Endothelial cell of umbilical vein (primary cell): Measurements from ENCODE around the gene SNX5. TPM values are rescaled to one million over a fixed set of nuclear protein-coding genes. Genes with fewer than 3 reads are reported as not detected.

Experiments used
- BruUV-seq: library from RNA; stranded (reverse); fragments of 400-500 nt; replicated peaks from 2 replicates; lab custom pipeline; 2021; lab: Mats Ljungman, UMichigan
- CTCF ChIA-PET: fragments of 300-600, 350-600 bp; sonication (Branson Sonifier 250); formaldehyde crosslinking; loops from one replicate; lab custom pipeline; 2021; ENCODE audit warnings: antibody characterized with exemption, inconsistent platforms; lab: Charles Lee
- POLR2A ChIA-PET: fragments of 300-600, 350-600 bp; sonication (Branson Sonifier 250); formaldehyde crosslinking; loops from one replicate; lab custom pipeline; 2021; ENCODE audit warnings: antibody characterized with exemption, inconsistent platforms; lab: Charles Lee
- DNase-seq: peaks from one replicate; pipeline ENCODE4 v3.0.0-alpha.2; 2011; ENCODE audit warnings: low read depth, low spot score
- FAIRE-seq: peaks from 2 replicates; lab custom pipeline; 2011; peaks lifted over from hg19 to GRCh38; lab: Jason Lieb, UNC
- H2AFZ ChIP-seq: 2 replicates; pipeline ENCODE4 v1.6.0; 2012; ENCODE audit warnings: low read depth, low read length, control low read depth, inconsistent platforms
- H3K27ac ChIP-seq: 2 replicates; pipeline ENCODE4 v1.5.1; 2011; ENCODE audit warnings: low read depth, mild to moderate bottlenecking, control low read depth, low read length, moderate library complexity; ENCODE audit not compliant: insufficient read depth
- H3K27me3 ChIP-seq, 2 experiments: 2 replicates each; pipeline versions ENCODE4 v1.6.0 to v1.6.1; 2011; ENCODE audit warnings: low read length in 2 of 2, mixed read lengths in 1 of 2; ENCODE audit not compliant: control insufficient read depth in 2 of 2, insufficient read depth in 2 of 2
- H3K36me3 ChIP-seq, 2 experiments: 2 replicates in 1 of 2; 3 replicates in 1 of 2; pipeline ENCODE4 v1.5.1; 2011; ENCODE audit warnings: low read length in 2 of 2, mild to moderate bottlenecking in 1 of 2, moderate library complexity in 1 of 2; ENCODE audit not compliant: control insufficient read depth in 2 of 2, insufficient read depth in 2 of 2; ENCODE audit errors: extremely low read depth in 1 of 2
- H3K4me1 ChIP-seq: 3 replicates; pipeline ENCODE4 v1.5.1; 2011; ENCODE audit warnings: mild to moderate bottlenecking, low read length; ENCODE audit not compliant: control insufficient read depth, insufficient read depth; ENCODE audit errors: extremely low read depth
- H3K4me2 ChIP-seq: 2 replicates; pipeline ENCODE4 v1.6.1; 2011; ENCODE audit warnings: low read length, control low read depth, mixed read lengths; ENCODE audit not compliant: insufficient read depth
- H3K4me3 ChIP-seq, 3 experiments: fragments of 200-600 bp in 1 of 3; sonication (generic), shearing (Covaris generic) in 1 of 3; replicated peaks in 1 of 3; 2 replicates each; pipeline ENCODE4 v1.5.1; 2011 to 2016; ENCODE audit warnings: control low read depth in 3 of 3, low read length in 3 of 3, mild to moderate bottlenecking in 2 of 3, inconsistent platforms in 1 of 3, low read depth in 1 of 3, moderate library complexity in 1 of 3; ENCODE audit not compliant: insufficient read depth in 1 of 3
- H3K79me2 ChIP-seq: 2 replicates; pipeline ENCODE4 v1.6.0; 2012; ENCODE audit warnings: low read length, inconsistent platforms; ENCODE audit not compliant: control insufficient read depth, insufficient read depth
- H3K9ac ChIP-seq: replicated peaks from 2 replicates; pipeline ENCODE3; 2011; ENCODE audit warnings: low read length, control low read depth; ENCODE audit not compliant: insufficient read depth; ENCODE audit errors: extremely low read depth
- H3K9me1 ChIP-seq: replicated peaks from 3 replicates; pipeline ENCODE4 v1.6.0; 2011; ENCODE audit warnings: mild to moderate bottlenecking, low read length; ENCODE audit not compliant: control insufficient read depth, insufficient read depth; ENCODE audit errors: extremely low read depth
- H3K9me3 ChIP-seq: replicated peaks from 2 replicates; pipeline ENCODE4 v1.5.1; 2012; ENCODE audit warnings: low read length, inconsistent platforms; ENCODE audit not compliant: control insufficient read depth, insufficient read depth
- H4K20me1 ChIP-seq: replicated peaks from 2 replicates; pipeline ENCODE3; 2011; ENCODE audit warnings: mild to moderate bottlenecking, low read length; ENCODE audit not compliant: control insufficient read depth, insufficient read depth; ENCODE audit errors: extremely low read depth
- CTCF ChIP-seq, 2 donors: IDR thresholded peaks; 1 replicate in 1 of 2; 2 replicates in 1 of 2; pipeline ENCODE4 v1.5.1; 2011; ENCODE audit warnings: low read length in 2 of 2, mild to moderate bottlenecking in 2 of 2, moderate library complexity in 2 of 2, control low read depth in 1 of 2, inconsistent platforms in 1 of 2, low read depth in 1 of 2; ENCODE audit not compliant: insufficient read depth in 1 of 2; ENCODE audit errors: extremely low read depth in 1 of 2
- EZH2 ChIP-seq: IDR thresholded peaks from 2 replicates; pipeline ENCODE4 v1.6.1; 2012; ENCODE audit warnings: borderline replicate concordance, low read depth, mild to moderate bottlenecking, moderate library complexity, low read length, inconsistent platforms; ENCODE audit not compliant: severe bottlenecking
- FOS ChIP-seq: IDR thresholded peaks from 2 replicates; pipeline ENCODE4 v1.6.1; 2011; ENCODE audit warnings: mild to moderate bottlenecking, low read length, moderate library complexity, borderline replicate concordance; ENCODE audit not compliant: insufficient read depth
- GATA2 ChIP-seq: IDR thresholded peaks from 2 replicates; pipeline ENCODE4 v1.7.0; 2011; ENCODE audit warnings: low read depth, mild to moderate bottlenecking, moderate library complexity, mixed read lengths, low read length; ENCODE audit not compliant: insufficient read length, insufficient read depth
- JUN ChIP-seq: IDR thresholded peaks from 2 replicates; pipeline ENCODE4 v1.6.1; 2011; ENCODE audit warnings: borderline replicate concordance, low read depth; ENCODE audit not compliant: insufficient read length, insufficient read depth
- MAX ChIP-seq: IDR thresholded peaks from 2 replicates; pipeline ENCODE4 v1.6.1; 2011; ENCODE audit not compliant: insufficient read depth, insufficient read length
- MYC ChIP-seq: IDR thresholded peaks from one replicate; pipeline ENCODE4 v1.6.1; 2011; ENCODE audit warnings: mild to moderate bottlenecking, low read depth, low read length
- POLR2A ChIP-seq: IDR thresholded peaks from 2 replicates; pipeline ENCODE4 v1.6.1; 2012; ENCODE audit warnings: low read depth, mild to moderate bottlenecking, control low read depth, low read length
- POLR2AphosphoS5 ChIP-seq: IDR thresholded peaks from 2 replicates; pipeline ENCODE4 v1.6.1; 2012; ENCODE audit warnings: low read depth, mild to moderate bottlenecking, control low read depth, low read length, moderate library complexity; ENCODE audit not compliant: insufficient read depth
- dilution Hi-C: fragments of 300-500 bp; cut with MboI; formaldehyde crosslinking; loops from one replicate; pipeline ENCODE4 v1.15.0; 2019; ENCODE audit warnings: low sequenced_read_pairs; ENCODE audit not compliant: extremely low pct_ligation_motif_present
- intact Hi-C: fragments of 100-400 bp; cut with micrococcal nuclease; formaldehyde crosslinking; loops from one replicate; pipeline ENCODE4 v1.10.0; 2022
- polyA plus RNA-seq, 4 experiments: library from polyadenylated mRNA; depleted of rRNA in 3 of 4; stranded (reverse) in 3 of 4; unstranded in 1 of 4; fragments of >200 nt; gene quantifications; 2 replicates each; pipeline versions ENCODE4 v1.2.1 to v1.2.3, GENCODE V29; 2011 to 2012; ENCODE audit warnings: missing spikeins in 1 of 4
- total RNA-seq: library from RNA; stranded (reverse); gene quantifications from 2 replicates; pipeline ENCODE4 v1.2.3, GENCODE V29; 2021

SNX5 gene
- total and polyA plus RNA-seq, 2 donors (not counting 3 experiments of a cell fraction or from before 2014, with no cell fraction given), result 76.2 to 121 TPM

GRCh38 chr20:17905544-17905943 is 63.0 kb downstream of the SNX5 start:
- TF ChIP-seq JUN, result no peak
- no peak for TF ChIP-seq MAX
- no peak for TF ChIP-seq POLR2AphosphoS5
- no peak for TF ChIP-seq MYC
- no peak for TF ChIP-seq EZH2
- no peak for TF ChIP-seq FOS
- no peak for TF ChIP-seq POLR2A
- TF ChIP-seq GATA2, result no peak
- no peak for TF ChIP-seq CTCF (IDR thresholded peaks at IDR 0.05; ENCODE audit: extremely low read depth in 1 of 2, insufficient read depth in 1 of 2, low read depth in 1 of 2, low read length in 2 of 2)
- ChIA-PET POLR2A (no interaction called here), CTCF (no interaction called here)
- Histone ChIP-seq H3K4me1 (no peaks in the 10 kb centered on the region), H3K4me2 (no peak overlapping the region), H3K9me3 (no peaks in the 10 kb centered on the region), H3K36me3 (no peaks in the 10 kb centered on the region), H2AFZ (no peak overlapping the region), H3K9ac (no peak overlapping the region), H3K79me2 (no peaks in the 10 kb centered on the region), H3K27me3 (peaks cover 2 to 4% of the 10 kb centered on the region in 2 experiments), H3K27ac (no peak overlapping the region), H3K4me3 (no peak overlapping the region), H3K9me1 (no peaks in the 10 kb centered on the region), H4K20me1 (no peaks in the 10 kb centered on the region)
- FAIRE-seq (no peak), DNase-seq (no peak)
- intact Hi-C loops (no loop called here), dilution Hi-C loops (no loop called here)
- no TSS peak for BruUV-seq
